ENCODE data around the gene ZNF81.

The ZNF81 gene

DNA sequence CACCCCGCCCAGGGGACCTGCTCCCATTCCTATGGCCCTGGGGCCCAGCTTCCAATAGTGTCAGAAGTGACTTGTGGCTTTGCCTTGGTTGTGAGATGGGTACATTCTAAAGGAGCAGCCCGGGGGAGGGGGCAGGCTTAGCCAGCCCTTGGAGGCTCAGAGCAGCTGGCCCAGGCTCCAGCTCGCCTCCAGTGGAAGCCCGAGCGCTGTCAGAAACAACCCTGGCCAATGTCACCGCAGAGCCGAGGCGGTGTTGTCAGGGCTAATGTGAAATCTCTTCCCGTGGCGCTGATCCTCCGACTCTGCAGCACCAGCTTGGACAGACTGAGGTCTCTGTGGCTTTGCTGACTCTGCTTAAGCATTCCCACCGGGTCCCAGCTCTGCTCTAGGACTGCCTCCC is 29.2 kb upstream of the ZNF81 start:
- DNase-seq (ENCODE audit: low spot score) = no peak
- TF ChIP-seq, protein P1, sequence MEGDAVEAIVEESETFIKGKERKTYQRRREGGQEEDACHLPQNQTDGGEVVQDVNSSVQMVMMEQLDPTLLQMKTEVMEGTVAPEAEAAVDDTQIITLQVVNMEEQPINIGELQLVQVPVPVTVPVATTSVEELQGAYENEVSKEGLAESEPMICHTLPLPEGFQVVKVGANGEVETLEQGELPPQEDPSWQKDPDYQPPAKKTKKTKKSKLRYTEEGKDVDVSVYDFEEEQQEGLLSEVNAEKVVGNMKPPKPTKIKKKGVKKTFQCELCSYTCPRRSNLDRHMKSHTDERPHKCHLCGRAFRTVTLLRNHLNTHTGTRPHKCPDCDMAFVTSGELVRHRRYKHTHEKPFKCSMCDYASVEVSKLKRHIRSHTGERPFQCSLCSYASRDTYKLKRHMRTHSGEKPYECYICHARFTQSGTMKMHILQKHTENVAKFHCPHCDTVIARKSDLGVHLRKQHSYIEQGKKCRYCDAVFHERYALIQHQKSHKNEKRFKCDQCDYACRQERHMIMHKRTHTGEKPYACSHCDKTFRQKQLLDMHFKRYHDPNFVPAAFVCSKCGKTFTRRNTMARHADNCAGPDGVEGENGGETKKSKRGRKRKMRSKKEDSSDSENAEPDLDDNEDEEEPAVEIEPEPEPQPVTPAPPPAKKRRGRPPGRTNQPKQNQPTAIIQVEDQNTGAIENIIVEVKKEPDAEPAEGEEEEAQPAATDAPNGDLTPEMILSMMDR (IDR thresholded peaks at IDR 0.05; ENCODE audit: extremely low read depth, missing control alignments) = no peak

DNA sequence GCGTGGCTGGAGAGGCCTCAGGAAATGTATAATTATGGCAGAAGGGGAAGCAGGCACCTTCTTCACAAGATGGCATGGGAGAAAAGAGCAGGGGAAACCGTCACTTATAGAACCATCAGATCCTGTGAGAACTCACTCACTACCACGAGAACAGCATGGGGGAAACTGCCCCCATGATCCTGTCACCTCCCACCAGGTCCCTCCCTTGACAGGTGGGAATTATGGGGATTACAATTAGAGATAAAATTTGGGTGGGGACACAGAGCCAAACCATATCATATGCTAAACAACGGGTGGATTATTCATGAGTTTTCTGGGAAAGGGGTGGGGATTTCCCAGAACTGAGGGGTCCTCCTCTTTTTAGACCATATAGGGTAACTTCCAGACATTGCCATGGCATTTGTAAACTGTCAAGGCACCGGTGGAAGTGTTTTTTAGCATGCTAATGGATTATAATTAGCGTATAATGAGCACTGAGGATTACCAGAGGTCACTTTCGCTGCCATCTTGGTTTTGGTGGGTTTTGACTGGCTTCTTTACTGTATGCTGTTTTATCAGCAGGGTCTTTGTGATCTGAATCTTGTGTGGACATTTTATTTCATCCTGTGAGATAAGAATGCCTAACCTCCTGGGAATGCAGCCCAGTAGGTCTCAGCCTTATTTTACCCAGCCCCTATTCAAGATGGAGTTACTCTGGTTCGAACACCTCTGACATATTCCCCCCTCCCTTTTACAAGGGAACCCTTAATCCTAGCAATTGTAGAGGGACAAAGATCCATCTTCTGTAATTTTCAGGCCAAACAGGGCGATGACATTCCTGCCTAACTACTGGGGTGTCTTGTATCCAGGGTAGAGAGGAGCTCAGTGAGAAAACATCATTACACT is 27.6 kb upstream of the ZNF81 start:
- TF ChIP-seq, protein P1 (IDR thresholded peaks at IDR 0.05; ENCODE audit: extremely low read depth, missing control alignments) = no peak
- DNase-seq (ENCODE audit: low spot score) = no peak

DNA sequence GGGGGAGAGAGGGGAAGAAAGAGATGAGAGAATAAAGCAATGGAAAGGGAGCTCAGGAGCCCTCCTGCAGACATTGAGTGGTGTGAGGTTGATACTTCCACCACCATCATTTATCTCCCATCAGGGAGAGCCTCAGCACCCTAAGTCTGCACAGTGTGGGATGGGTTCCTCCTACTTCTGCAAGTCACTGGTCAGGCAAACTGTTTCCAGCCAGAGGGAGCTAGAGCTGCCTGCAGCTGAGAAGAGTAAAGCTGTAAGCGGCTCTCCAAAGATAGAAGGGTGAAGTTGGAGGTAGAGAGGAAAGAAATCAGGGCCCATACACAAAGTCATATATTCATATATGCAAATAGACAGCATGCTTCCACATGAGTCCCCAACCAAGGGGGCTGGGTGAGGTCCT is 21.9 kb upstream of the ZNF81 start:
- DNase-seq (ENCODE audit: low spot score) = no peak
- TF ChIP-seq, protein P1 (IDR thresholded peaks at IDR 0.05; ENCODE audit: extremely low read depth, missing control alignments) = no peak

DNA sequence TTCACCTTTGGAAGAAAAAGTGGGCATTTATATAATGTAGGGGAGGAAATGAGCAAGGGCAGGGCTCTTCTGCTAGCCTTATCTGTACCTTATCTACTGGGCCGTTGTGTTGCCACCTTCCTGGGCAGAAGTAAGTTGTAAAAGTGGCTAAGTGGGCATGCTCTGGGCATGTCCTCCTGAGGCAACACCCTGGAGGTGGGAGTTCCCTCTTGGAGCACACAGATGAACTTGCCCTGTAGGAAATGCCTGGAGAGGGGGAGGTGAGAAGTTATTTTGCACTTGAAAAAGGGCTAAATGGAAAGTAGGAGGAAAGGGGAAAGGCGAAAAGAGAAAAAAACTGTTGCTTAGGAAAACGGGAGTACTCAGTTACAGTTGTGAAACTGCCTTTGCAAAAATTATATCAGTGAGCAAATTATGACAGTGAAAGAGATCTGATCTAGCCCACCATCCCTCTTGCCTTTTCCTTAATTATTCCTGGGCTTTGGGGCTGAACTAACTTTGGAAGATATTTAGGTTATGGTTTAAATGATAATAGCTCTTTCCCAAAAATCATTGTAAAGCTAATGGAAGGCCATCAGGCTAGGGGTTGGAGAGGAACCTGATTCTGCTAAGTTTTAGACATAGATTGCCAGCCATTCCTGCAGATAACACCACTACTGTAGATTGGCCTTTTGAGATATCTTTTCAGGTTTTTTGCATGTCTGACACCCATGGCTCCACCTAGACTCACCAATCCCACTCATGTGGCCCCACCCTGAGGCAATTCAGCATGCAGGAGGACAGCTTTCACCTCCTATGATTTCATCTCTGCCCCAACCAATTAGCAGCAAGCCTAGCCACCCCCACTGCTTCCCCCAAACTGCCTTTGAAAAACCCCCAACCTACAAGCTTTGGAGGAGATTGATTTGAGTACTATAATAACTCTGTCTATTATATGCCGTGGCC is 20.5 kb upstream of the ZNF81 start:
- TF ChIP-seq, protein P1 (IDR thresholded peaks at IDR 0.05; ENCODE audit: extremely low read depth, missing control alignments) = no peak
- no peak for DNase-seq (ENCODE audit: low spot score)

DNA sequence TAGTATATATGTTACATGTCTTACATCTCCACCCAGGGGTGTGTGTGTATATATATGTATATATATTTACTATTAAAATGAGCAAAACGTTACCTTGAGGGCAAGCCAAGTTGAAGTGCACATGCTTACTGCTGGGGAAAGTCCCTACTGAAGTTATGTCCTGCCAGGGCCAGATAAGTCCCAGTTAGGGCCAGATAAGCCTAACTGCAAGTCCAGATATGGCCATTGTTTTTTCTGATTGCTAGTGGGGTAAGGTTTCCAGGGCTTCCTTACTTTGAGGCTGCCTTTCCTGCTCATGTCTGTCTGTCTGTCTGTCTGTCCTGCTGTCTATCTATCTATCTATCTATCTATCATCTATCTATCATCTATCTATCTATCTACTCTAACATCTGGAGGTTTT is 19.3 kb upstream of the ZNF81 start:
- no peak for DNase-seq (ENCODE audit: low spot score)
- TF ChIP-seq, protein P1 (IDR thresholded peaks at IDR 0.05; ENCODE audit: extremely low read depth, missing control alignments) = no peak

DNA sequence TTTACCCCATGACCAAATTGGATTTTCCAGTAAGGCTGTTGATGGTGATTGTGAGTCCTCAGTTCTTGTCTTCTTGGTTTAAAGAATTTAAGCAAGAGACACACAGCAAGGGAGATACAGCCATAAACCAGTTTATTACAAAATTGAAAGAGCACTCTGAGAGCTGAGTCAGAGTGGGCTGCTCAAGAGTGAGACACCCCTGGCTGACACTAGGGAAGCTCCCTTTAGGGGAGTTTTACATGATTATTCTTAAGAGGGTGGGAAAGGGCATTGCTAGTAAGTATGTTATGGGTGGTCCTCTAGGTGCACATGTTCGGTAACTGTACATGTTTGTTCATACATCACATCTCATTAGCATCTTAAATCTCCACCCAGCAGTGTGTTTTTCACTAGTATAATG is 18.8 kb upstream of the ZNF81 start:
- TF ChIP-seq, protein P1 (IDR thresholded peaks at IDR 0.05; ENCODE audit: extremely low read depth, missing control alignments) = no peak
- DNase-seq (ENCODE audit: low spot score) = no peak

DNA sequence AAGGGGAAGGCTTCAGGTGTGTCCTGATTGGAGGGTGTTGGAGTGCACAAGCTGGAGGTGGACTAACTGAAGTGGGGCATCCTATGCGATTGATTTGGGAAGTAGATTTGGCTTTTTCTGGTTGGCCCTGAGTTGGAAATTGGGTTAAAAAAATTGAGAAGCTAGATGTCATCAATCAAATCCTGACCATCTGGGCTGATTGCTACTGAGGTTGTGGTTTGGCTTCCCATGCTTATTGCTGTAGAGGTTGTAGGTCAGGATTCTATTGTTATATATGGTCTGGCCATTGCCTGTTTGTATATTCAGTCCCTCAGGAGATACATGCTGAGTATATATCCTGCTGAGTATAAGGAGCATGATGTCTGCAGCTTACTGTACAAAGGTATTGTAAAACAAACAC is 7.7 kb upstream of the ZNF81 start:
- DNase-seq (ENCODE audit: low spot score) = no peak
- TF ChIP-seq, protein P1 (IDR thresholded peaks at IDR 0.05; ENCODE audit: extremely low read depth, missing control alignments) = no peak

Data from GM20000 (cell line).